NCI-H2171 treated with DMSO at 0.1 percent for 48 hours (cell line): ENCODE results near the gene CCIN.
A peak's percentile ranks its signal among the peaks of the same experiment; 100 is the strongest.

Experiments
- DNase-seq: peaks from one replicate; lab custom pipeline; 2025; lab: John Stamatoyannopoulos, UW

The CCIN gene

DNA sequence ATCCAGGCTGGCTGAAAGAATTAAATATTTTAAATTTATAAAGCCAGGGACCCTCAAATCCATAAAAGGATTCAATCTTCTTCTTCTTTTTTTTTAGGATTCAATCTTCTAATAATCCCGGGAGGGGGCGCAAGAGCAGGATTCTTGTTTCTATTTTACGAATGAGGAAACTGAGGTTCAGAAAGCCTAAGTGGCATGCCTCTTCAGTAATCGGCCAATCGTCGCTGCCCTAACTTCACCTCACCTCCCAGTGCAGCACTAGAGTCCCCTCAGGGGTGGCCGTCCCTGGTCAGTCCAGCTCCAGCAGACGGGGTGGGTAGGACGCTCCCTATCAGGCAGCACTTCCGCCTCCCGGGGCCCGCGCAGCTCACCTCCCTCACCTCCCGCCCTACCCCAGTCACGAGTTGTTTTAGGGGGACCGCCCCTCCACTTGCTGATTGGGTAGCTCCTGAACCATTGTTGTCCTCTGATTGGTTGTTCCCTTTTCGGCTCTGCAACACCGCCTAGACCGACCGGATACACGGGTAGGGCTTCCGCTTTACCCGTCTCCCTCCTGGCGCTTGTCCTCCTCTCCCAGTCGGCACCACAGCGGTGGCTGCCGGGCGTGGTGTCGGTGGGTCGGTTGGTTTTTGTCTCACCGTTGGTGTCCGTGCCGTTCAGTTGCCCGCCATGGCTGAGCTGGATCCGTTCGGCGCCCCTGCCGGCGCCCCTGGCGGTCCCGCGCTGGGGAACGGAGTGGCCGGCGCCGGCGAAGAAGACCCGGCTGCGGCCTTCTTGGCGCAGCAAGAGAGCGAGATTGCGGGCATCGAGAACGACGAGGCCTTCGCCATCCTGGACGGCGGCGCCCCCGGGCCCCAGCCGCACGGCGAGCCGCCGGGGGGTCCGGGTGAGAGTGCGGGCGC, 21.5 kb downstream of the CCIN start, which contains the start of gene CLTA:
Gene CLTA (plus strand): TSS at position 534 of the 902 bp plus-strand sequence. CDS start 136 bp downstream, at position 670.
- peak; percentile 95 for DNase-seq

DNA sequence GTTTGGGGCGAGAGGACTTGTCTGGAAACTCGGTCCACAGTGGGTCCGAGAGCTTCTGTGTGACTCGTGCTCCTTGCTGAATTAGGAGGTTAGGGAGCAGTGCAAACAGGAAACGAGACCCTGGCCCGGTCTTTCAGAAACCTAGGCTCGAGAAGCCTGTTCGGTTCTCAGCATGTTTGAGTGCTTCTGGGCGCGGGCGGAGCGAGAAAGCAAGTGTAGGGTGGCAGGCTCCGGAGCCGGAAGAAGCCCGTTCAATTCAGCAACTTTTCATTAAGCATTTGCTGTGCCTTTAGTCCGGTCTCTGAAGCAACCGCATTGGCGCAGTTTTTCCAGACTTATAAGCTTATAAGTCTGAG, 22.1 kb downstream of the CCIN start:
- no peak for DNase-seq

DNA sequence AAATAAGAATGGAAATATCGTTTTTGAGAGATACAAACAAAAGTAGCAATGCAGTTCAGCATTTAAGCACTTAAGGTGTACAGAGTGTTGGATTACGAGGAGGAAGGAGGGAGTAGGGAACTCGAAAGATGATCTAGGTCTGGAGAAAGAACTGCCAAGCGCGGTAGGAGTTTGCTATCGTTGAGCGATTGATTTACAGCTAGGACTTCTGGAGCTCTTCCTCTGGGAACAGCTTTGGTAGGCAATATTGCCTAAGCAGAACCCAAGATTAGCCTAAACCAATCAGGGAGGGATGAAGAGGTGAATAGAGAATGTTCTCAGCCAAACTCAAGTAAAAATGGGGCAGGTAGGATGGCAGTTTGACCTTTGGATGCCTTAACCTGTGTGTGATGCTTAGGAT, 22.5 kb downstream of the CCIN start:
- DNase-seq: no peak

DNA sequence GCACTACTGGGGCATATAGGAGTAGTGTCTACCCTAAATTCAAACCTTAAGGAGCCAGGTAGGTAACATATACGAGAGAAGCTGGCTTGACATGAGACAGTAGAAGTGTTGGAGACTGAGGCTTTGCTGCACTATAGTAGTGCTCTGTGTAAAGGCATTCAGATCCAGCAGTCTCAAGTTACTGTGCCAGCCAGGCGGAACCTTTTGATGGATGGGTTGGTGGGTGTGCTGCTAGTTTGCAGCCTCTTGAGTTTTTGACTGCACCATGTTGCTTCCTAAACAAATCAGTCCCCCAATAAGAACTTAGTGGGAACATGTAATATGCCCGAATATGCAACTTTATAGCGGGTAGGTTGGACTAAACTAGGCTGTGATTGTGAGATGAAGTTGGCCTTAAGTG, 23.0 kb downstream of the CCIN start:
- DNase-seq: no peak

DNA sequence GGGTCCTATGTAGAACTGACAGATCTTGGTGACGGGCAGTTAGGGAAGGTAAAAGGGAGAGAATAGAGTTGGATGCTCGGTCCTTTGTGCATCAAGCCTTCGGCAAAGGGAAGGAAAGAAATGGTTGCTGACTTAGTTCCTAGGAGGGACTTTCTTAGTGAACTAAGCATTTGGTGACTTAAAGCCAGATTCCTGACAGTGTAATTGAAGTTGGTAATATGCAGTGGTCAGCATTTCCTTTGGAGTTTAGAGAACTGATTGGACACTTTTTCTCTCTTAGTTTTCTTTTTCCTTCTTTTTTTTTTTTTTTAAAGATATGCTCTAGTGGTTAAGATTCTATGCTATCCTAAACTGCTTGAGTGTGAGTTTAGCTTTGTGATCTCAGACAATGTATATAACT, 23.8 kb downstream of the CCIN start:
- no peak for DNase-seq

DNA sequence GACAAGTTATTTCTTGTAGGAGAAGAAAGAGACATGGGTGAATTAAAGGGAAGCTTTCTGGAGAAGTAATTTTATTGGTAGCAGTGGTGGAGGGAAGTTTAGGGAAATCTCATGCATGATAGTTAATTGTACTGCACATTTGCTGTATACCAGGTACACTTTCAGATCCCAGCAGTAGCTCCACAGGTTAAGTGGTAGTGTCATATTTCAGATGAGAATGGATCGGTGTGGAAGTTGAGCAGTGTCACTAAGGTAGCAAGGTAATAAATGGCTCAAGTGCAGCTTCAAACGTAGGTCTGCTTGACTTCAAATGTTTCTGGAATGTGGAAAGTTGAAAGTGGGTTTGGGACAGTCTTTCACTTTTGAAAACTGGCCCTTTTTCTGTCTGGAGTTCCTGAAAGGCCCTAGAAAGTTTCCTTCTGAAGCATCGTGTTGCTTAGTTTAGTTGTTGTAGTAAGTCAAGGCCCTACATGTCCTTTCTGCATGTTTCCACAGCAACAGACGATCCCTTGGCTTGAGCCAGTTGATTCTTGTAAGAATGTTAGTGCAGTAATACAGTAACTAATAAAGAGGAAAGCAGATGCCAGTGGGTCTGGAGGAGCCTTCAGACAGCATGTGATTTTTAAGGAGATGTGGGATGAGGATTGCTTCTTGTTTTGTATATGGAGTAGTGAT, 25.3 kb downstream of the CCIN start:
- no peak for DNase-seq

DNA sequence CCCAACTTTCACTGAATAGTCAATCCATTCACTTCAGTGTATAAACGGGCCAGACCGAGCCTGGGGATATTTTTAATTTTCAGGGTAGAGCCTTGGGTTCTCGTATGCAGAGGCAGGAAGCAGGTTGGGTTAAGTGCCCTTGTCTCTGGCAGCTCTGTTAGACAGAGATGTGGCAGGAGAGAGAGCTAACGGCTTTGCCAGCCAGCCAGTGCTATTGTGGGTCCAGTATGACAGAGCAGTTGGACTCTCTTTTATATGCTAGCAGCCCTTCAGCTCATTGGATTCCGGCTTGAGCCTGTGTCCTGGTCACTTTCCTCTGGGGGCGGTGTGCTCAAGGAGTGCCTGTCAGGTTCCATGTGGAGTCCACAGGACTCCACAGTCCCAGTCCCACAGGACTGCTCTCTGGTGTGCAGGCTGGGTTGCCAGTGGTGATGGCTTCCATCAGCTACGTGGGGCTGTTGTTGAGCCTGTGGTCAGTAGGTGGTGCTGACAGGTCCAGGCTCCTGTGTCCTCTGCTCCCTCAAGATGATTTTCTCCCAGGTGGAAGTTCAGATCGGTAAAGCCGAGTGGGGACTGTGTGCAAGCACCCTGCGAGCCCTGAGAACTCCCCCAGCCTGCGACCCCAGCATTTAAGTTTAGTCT, 35.8 kb downstream of the CCIN start:
- no peak for DNase-seq

DNA sequence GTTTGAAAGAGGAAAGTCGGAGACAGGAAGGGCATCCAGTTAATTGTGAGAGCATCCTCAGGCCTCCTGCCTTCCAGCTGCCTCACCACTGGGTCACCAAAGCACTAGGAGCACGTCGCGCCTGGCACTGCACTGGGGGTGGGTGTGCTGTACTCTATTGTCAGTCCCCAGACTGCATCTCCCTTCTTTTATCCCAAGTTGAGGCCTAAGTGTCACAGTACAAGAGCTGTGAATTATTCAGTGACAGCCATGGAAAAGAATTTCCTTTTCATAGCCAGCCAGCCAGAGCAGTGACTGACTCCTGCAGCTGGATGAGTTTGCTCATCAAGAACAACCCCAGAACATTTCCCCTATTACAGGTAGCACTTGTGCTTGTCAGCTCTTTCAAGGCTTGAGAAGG, 37.8 kb downstream of the CCIN start:
- no peak for DNase-seq

DNA sequence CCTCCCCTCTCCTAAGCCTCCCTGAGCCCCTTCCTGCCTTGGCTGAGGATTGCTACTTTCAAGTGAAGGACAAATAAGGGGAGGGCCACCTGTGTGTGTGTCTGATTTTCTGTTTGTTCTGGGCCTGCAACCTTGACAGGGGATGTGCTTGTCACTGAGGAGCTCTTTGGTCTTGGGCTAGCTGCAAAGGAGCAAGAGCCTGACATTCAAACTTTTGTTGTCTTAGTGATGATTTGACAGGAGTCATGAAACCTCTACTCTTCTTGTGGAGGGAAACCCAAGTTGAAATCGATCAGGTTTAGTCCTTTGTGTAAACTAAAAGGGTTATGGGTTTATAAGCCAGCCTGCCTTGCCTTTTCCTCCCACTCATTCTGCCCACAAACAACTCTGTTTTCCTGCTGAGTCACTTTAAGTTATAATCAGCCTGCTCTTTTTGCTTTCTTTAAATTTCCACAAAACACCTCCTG, 38.4 kb downstream of the CCIN start:
- no peak for DNase-seq

DNA sequence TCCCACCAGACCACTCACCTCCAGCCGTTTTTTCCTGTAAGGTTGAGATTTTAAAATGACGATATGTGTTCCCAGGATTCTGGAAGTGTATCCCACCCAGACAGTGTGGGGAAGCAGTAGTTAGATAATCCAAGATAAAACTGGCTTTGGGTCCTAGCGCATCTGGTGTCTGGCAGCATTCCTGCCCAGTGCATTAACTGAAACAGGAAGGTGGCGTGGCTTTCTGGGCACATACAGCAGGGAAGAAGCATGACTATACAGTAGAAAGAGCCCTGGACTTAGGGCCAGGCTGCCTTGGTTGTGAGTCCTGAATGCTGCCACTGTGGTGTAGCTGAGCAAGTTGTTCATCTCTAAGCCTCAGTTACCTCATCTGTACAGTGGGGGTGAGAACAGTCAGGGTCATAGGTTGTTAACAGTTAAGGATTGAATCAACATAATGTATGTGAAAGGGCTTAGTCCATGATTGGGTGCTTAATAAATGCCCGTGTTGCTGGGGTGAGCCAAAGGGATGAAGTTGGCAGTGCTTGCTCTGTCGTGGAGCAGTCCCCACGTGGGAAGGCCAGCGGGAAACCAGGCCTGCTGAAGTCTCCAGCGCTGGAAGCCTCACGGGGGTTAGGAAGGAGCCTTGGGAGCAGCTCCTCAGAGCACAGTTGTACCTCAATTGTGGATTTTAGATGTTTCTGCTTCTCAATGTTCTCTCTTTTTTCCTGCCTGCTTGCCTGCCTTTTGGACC, 39.5 kb downstream of the CCIN start:
- no peak for DNase-seq

DNA sequence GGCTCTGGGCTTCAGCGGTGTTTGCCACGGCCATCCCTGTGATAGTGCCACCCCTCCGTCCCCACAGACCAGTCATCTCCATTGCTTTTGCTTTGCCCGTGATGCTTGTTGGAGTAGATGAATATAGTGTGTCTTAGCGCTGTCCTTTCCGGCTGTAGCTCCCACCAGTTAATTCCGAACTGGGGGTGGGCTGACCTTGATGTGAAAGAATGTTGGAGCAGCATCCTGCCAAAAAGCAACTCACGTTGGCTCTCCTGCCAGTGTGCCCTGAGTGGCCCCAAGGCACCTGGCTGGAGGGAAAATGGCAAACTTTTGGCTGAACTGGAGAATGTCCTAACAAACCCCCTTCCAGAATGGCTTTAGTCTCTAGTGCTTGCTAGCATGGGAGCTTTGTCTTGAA, 41.5 kb downstream of the CCIN start:
- no peak for DNase-seq

DNA sequence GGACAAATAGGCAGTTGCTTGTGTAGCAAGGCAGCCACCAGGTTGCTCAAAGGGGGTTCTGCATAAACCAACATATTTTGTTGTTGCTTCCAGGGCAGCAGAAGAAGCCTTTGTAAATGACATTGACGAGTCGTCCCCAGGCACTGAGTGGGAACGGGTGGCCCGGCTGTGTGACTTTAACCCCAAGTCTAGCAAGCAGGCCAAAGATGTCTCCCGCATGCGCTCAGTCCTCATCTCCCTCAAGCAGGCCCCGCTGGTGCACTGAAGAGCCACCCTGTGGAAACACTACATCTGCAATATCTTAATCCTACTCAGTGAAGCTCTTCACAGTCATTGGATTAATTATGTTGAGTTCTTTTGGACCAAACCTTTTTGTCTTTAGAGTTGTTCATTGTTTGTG, 42.3 kb downstream of the CCIN start:
- DNase-seq: no peak

DNA sequence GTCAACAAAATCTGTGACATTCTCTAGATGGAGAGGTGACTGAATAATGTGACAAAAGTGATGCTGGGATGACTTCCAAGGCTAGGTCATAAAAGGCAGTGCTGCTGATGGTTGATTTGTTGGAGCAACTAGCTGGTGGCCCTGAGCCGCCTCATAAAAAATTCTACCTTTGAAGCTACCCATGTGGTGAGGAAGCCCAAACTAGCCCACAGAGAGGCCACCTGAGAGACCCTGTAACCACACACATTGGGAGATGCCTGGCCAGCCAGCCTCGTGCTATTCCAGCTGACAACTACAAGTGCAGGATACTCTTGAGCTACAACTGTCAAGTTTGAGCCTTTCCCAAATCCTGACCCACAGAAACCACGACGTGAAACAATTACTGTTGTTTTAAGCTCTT, 44.2 kb downstream of the CCIN start:
- DNase-seq: no peak

DNA sequence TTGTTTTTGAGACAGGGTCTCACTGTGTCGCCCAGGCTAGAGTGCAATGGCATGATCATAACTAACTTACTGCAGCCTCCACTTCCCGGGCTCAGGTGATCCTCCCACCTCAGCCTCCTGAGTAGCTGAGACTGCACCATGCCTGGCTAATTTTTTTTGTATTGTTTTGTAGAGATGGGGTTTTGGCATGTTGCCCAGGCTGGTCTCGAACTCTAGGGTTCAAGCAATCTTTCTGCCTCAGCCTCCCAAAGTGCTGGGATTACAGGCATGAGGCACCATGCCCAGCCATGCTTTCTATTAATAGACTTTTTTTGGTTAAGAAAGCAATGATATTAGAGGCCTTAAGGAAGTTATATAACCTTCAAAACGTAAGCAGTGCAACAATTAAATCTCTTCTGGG, 44.8 kb downstream of the CCIN start:
- no peak for DNase-seq

DNA sequence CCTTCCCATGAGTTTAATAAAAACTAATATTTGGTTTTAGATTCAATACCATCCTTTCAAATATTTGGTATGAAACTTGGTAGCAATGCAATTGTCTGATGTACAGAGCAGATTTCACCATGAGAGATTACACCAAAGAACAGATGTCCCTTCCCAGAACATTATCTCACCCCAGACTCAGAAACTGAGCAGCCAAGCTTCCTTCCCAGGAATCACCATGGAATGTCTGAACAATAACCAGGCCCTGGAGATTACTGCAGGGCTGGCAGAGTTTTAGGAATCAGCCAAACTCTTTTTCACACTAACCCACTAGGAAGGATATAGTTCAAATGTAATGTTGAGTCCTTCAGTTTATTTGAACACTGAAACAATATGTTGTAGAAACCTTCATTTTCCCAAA, 45.4 kb downstream of the CCIN start:
- no peak for DNase-seq

DNA sequence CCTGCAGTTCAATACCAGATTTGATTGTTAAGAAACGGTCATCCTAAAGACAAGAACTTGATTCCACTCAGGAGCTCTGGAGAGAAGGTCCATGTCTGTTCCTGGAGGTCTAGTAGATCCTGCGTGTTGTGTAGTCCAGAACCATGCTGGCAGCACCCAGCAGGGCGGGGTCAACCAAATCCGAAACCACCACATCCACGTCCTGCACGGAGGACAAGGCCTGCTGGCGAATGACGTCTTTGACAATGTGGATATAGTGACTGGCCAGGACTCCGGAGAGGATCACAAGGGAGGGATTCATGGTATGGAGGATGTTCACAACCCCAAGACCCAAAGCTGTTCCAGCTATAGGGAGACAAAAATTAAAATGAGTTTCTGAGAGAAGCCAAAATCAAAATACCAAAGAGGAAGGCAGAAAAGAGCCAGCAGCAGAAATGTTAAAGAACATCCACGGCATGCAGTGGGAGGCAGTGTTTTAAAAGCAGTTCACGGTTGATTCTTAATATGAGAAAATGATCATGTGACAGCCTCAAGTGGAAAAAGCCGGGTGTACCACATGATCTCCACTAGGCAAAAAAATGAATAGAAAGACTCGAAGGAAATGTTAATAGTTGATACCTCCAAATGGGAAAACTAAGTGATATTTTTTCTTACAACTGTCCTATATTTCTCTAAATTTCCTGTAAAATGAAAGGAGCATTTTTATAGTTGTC, 48.2 kb downstream of the CCIN start:
- DNase-seq: peak; percentile 79

DNA sequence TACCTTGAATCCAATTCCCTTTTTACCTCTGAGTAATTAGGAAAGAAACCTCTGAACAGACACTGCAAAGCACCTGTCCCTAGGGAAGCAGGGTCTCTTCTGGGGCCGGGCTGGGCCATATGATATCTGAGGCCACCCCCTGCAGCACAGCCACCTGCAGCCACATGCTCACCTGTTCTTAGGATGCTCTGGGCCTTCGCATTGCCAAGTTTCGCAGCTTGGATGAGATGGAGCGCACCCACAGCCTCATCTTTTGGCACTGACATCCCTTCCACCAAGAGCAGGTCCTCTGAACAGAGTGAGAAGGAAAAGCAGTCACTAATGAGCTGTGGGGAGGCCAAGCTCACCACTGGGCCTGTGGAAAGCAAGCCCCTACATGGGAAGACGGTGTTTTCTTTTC, 48.8 kb downstream of the CCIN start:
- peak; percentile 83 for DNase-seq

DNA sequence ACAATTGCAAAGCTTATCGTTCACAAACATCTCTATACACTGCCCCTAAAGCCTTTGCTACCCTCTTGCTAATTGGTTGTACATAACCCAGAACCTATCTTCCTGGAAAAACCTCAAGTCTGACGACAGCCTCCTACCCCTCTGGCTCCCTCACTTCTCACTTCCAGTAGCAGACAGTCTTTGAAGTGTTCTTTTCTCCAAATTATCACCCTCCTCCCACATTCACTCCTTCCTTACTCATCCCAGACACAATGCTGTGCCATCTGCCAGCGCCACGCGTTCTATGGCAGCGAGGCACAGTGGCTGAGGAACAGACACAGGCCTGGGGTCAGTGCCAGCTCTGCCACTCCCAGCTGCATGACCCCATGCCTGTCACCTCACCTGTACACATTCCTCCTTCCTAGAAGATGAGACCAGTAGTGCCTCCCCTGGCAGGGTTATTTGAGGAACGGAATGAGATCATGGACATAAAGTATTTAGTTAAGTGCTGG, 49.3 kb downstream of the CCIN start:
- DNase-seq: peak; percentile 24
